ENCODE measurements around the gene TSC22D1.

TSC22D1 gene

GRCh38 chr13:44404261-44405132 is 171.6 kb downstream of the TSC22D1 start:
- no peaks in the 10 kb centered on the region for H3K36me3 ChIP-seq (ENCODE audit: low read length)
- H3K27me3 ChIP-seq (ENCODE audit: low read length), result no peaks in the 10 kb centered on the region
- H3K4me2 ChIP-seq (ENCODE audit: low read depth, low read length, poor library complexity, severe bottlenecking), result no peak overlapping the region
- no peak for TF ChIP-seq CTCF (IDR thresholded peaks at IDR 0.05; ENCODE audit: insufficient read depth, low read length, poor library complexity, severe bottlenecking)
- TF ChIP-seq EZH2phosphoT487 (conservative IDR thresholded peaks at IDR 0.05; ENCODE audit: low read length), result no peak
- no peak overlapping the region for H3K9ac ChIP-seq (ENCODE audit: low read length)
- no peaks in the 10 kb centered on the region for H3K9me3 ChIP-seq (ENCODE audit: insufficient read depth, low read length)
- H3K4me3 ChIP-seq (ENCODE audit: insufficient read depth, low read length, poor library complexity, severe bottlenecking), result no peak overlapping the region
- H3K27ac ChIP-seq (ENCODE audit: low read depth, low read length), result no peak overlapping the region
- H2AFZ ChIP-seq (ENCODE audit: low read depth, low read length, severe bottlenecking), result no peak overlapping the region
- no peaks in the 10 kb centered on the region for H3F3A ChIP-seq (ENCODE audit: insufficient read depth)
- H3K79me2 ChIP-seq (ENCODE audit: insufficient read depth, low read length), result no peaks in the 10 kb centered on the region
- no peaks in the 10 kb centered on the region for H4K20me1 ChIP-seq (ENCODE audit: low read depth, low read length)
- H3K9me2 ChIP-seq (replicated peaks; ENCODE audit: insufficient read depth, low read length), result no peaks in the 10 kb centered on the region

- no peak overlapping the region for H2AFZ ChIP-seq (ENCODE audit: low read depth, low read length, severe bottlenecking)
- H3K27me3 ChIP-seq (ENCODE audit: low read length), result no peaks in the 10 kb centered on the region
- H3F3A ChIP-seq (ENCODE audit: insufficient read depth), result no peaks in the 10 kb centered on the region
- H3K4me2 ChIP-seq (ENCODE audit: low read depth, low read length, poor library complexity, severe bottlenecking), result no peak overlapping the region
- no peaks in the 10 kb centered on the region for H3K9me3 ChIP-seq (ENCODE audit: insufficient read depth, low read length)
- no peak overlapping the region for H3K9ac ChIP-seq (ENCODE audit: low read length)
- no peak overlapping the region for H3K4me3 ChIP-seq (ENCODE audit: insufficient read depth, low read length, poor library complexity, severe bottlenecking)
- H3K36me3 ChIP-seq (ENCODE audit: low read length), result no peaks in the 10 kb centered on the region
- TF ChIP-seq CTCF (IDR thresholded peaks at IDR 0.05; ENCODE audit: insufficient read depth, low read length, poor library complexity, severe bottlenecking) (no peak), EZH2phosphoT487 (conservative IDR thresholded peaks at IDR 0.05; ENCODE audit: low read length) (no peak)
- no peaks in the 10 kb centered on the region for H4K20me1 ChIP-seq (ENCODE audit: low read depth, low read length)
- no peaks in the 10 kb centered on the region for H3K79me2 ChIP-seq (ENCODE audit: insufficient read depth, low read length)
- no peak overlapping the region for H3K27ac ChIP-seq (ENCODE audit: low read depth, low read length)
- H3K9me2 ChIP-seq (replicated peaks; ENCODE audit: insufficient read depth, low read length), result no peaks in the 10 kb centered on the region
Observed at GRCh38 chr13:44403461-44404056, 172.6 kb downstream of the TSC22D1 start.

GRCh38 chr13:44402899-44403445 is 173.2 kb downstream of the TSC22D1 start:
- no peak overlapping the region for H2AFZ ChIP-seq (ENCODE audit: low read depth, low read length, severe bottlenecking)
- H3K9ac ChIP-seq (ENCODE audit: low read length), result no peak overlapping the region

More at GRCh38 chr13:44402899-44403445, 173.2 kb downstream of the TSC22D1 start:
- Histone ChIP-seq H3K27ac (ENCODE audit: low read depth, low read length) (no peak overlapping the region), H3K36me3 (ENCODE audit: low read length) (no peaks in the 10 kb centered on the region), H3K79me2 (ENCODE audit: insufficient read depth, low read length) (no peaks in the 10 kb centered on the region), H3K9me2 (replicated peaks; ENCODE audit: insufficient read depth, low read length) (no peaks in the 10 kb centered on the region), H3F3A (ENCODE audit: insufficient read depth) (no peaks in the 10 kb centered on the region), H3K27me3 (ENCODE audit: low read length) (no peaks in the 10 kb centered on the region), H4K20me1 (ENCODE audit: low read depth, low read length) (no peaks in the 10 kb centered on the region), H3K4me2 (ENCODE audit: low read depth, low read length, poor library complexity, severe bottlenecking) (no peak overlapping the region), H3K9me3 (ENCODE audit: insufficient read depth, low read length) (no peaks in the 10 kb centered on the region), H3K4me3 (ENCODE audit: insufficient read depth, low read length, poor library complexity, severe bottlenecking) (no peak overlapping the region)
- TF ChIP-seq CTCF (IDR thresholded peaks at IDR 0.05; ENCODE audit: insufficient read depth, low read length, poor library complexity, severe bottlenecking), result no peak

Data from SU-DHL-6 (cell line).